ENCODE results near the gene MDM4.

GRCh38 chr1:204600203-204600602 is 84.0 kb downstream of the MDM4 start:
- TF ChIP-seq REST (IDR thresholded peaks at IDR 0.05; ENCODE audit: insufficient read depth in 1 of 2, low read depth in 2 of 2, low read length in 2 of 2) (no peak), POLR2AphosphoS5 (IDR thresholded peaks at IDR 0.05; ENCODE audit: low read depth, low read length) (no peak), SIN3A (IDR thresholded peaks at IDR 0.05; ENCODE audit: borderline replicate concordance, insufficient read depth, low read length) (no peak), TAF1 (IDR thresholded peaks at IDR 0.05; ENCODE audit: borderline replicate concordance, insufficient read depth, low read length) (no peak)
